NCI-H345 (cell line): ENCODE data around the gene DPH1.
A peak's percentile ranks its signal among the peaks of the same experiment; 100 is the strongest.
"Not testable (repeated sequence)": the region's sequence is repeated elsewhere in the genome, so short reads cannot be mapped to it uniquely, and the experiment has no call there.

ENCODE experiments used
- DNase-seq: peaks from one replicate; lab custom pipeline; 2025; lab: John Stamatoyannopoulos, UW

Gene DPH1

GRCh38 chr17:2008332-2009126, 21.4 kb upstream of the DPH1 start:
- DNase-seq, result no peak

- DNase-seq, result no peak
Measured at GRCh38 chr17:2009737-2010136, 20.2 kb upstream of the DPH1 start.

GRCh38 chr17:2011411-2012371, 18.3 kb upstream of the DPH1 start:
- DNase-seq, result no peak

GRCh38 chr17:2012499-2012898, 17.5 kb upstream of the DPH1 start:
- no peak for DNase-seq

- DNase-seq, result not testable (repeated sequence)
Measured at GRCh38 chr17:2013220-2013993, 16.5 kb upstream of the DPH1 start.

- no peak for DNase-seq
Measured at GRCh38 chr17:2013994-2014317, 16.0 kb upstream of the DPH1 start.

- DNase-seq, result no peak
Measured at GRCh38 chr17:2015314-2015713, 14.6 kb upstream of the DPH1 start.

GRCh38 chr17:2016494-2016893, 13.5 kb upstream of the DPH1 start:
- DNase-seq, result no peak

GRCh38 chr17:2017274-2017941, 12.5 kb upstream of the DPH1 start:
- peak; percentile 3 for DNase-seq

GRCh38 chr17:2018716-2019510, 11.0 kb upstream of the DPH1 start:
- peak; percentile 74 for DNase-seq

GRCh38 chr17:2019723-2020122, 10.2 kb upstream of the DPH1 start:
- no peak for DNase-seq

- no peak for DNase-seq
Measured at GRCh38 chr17:2020721-2021120, 9.2 kb upstream of the DPH1 start.

- no peak for DNase-seq
Measured at GRCh38 chr17:2022647-2023240, 7.2 kb upstream of the DPH1 start.

- no peak for DNase-seq
Measured at GRCh38 chr17:2023256-2023655, 6.7 kb upstream of the DPH1 start.

- DNase-seq, result peak; percentile 20
Measured at GRCh38 chr17:2023692-2024571, 6.0 kb upstream of the DPH1 start.

- DNase-seq, result no peak
Measured at GRCh38 chr17:2024572-2025219, 5.3 kb upstream of the DPH1 start.

- DNase-seq, result peak; percentile 54
Measured at GRCh38 chr17:2025220-2025621, 4.7 kb upstream of the DPH1 start, which contains the start of gene RTN4RL1. RTN4RL1 (minus strand) TSS chr17:2025334; CDS start chr17:2024865, 469 bp downstream.

GRCh38 chr17:2025622-2026309, 4.2 kb upstream of the DPH1 start:
- DNase-seq, result peak; percentile 30
